Activated naive CD8-positive, alpha-beta T cell treated with anti-CD3 and anti-CD28 coated beads, Interleukin-2, amount 50 U/mL, for 24 hours (primary cell): ENCODE data around the gene TBC1D24.
A peak's percentile ranks its signal among the peaks of the same experiment; 100 is the strongest.

Experiments
- ATAC-seq: fragments of 150-1000 bp; cut with Tn5 transposase; one replicate; pipeline ENCODE4 v1.10.0; 2021
- DNase-seq: peaks from one replicate; pipeline ENCODE4 v3.0.0; 2021
- H3K27ac Mint-ChIP-seq: one replicate; pipeline ENCODE4 v1.8.0; 2021; ENCODE audit warnings: mild to moderate bottlenecking, mixed read lengths
- H3K27me3 Mint-ChIP-seq: one replicate; pipeline ENCODE4 v1.8.0; 2021; ENCODE audit warnings: mixed read lengths
- H3K36me3 Mint-ChIP-seq: one replicate; pipeline ENCODE4 v1.8.0; 2021; ENCODE audit warnings: low read depth, mixed read lengths
- H3K4me1 Mint-ChIP-seq: one replicate; pipeline ENCODE4 v1.8.0; 2021; ENCODE audit warnings: mixed read lengths
- H3K4me3 Mint-ChIP-seq: one replicate; pipeline ENCODE4 v1.8.0; 2021; ENCODE audit warnings: mild to moderate bottlenecking, moderate library complexity, mixed read lengths
- H3K9me3 Mint-ChIP-seq: one replicate; pipeline ENCODE4 v1.8.0; 2021; ENCODE audit warnings: mixed read lengths

TBC1D24 gene

DNA sequence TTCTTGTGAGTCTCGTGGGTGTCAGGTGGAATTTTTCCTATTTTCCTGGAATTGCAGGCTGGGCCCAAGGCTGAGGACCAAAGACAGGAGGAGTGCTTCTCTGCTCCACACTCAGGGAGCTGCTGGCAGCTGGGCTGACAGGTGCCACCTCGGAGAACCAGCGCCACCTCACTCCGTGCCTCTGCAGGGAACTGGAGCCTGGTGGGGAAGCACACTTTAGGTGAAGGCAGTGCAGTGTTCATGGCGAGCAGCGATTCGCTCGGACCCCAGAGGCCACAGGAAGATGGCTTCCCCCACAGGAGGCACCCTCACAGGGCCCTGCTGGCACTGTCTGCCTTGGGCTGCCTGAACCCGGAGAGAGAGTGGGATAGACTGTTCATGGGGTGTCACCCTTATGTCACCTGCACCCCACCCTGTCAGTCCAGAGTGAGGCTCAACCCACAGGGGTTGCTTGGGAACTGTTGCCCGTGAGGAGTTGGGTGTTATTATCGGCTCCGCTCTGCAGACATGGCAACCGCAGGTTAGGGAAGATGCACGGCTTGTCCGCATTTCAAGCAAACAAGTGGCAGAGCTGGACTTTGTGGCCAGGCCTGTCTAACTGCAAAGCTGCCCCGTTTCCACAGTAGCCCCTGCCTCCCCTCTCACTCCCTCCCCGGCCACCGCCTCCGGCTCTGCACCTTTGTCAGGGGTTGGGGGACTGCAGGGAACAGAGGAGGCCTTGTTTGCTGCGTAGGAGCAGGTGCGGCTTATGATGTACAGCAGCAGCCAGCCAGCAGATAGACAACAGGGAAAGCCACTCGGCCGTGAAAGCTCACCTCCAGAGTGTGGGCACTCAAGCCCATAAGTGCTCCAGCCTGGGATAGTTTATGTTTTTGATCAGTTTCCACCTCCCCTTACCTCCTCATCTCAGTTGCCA, 15.5 kb downstream of the TBC1D24 start:
- Mint-ChIP-seq H3K9me3 (no peaks in the 10 kb centered on the region), H3K4me1 (peaks cover 18% of the 10 kb centered on the region), H3K27me3 (no peaks in the 10 kb centered on the region), H3K36me3 (no peaks in the 10 kb centered on the region), H3K27ac (no peak overlapping the region), H3K4me3 (no peak overlapping the region)
- ATAC-seq = no peak
- no peak for DNase-seq

- H3K36me3 Mint-ChIP-seq = no peaks in the 10 kb centered on the region
- H3K4me3 Mint-ChIP-seq = no peak overlapping the region
- no peak for ATAC-seq
- no peaks in the 10 kb centered on the region for H3K27me3 Mint-ChIP-seq
- no peak for DNase-seq
- H3K27ac Mint-ChIP-seq = no peak overlapping the region
- H3K4me1 Mint-ChIP-seq = peaks cover 10% of the 10 kb centered on the region
- H3K9me3 Mint-ChIP-seq = no peaks in the 10 kb centered on the region
These were observed 17.4 kb downstream of the TBC1D24 start for GRCh38 chr16:2492292-2492691.

DNA sequence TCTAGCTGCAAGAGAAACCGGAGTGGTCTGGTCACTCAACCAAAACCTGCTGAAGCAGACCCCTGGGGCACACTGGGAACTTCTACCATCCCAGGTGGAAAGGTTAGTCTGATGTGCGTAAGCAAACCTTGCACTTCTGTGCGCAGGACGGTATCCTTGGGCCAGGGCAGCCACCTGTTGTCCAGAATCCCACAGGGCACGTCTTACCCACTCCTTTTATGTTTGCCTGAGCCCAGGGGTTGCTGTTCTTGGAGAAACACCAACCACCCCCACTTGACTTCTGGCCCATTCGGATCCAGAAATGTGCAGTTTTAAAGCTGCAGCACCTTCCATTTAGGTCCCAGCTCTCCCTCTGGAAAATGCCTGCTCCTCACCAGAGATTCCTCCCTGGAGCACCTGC, 18.7 kb downstream of the TBC1D24 start:
- H3K27me3 Mint-ChIP-seq = no peaks in the 10 kb centered on the region
- H3K27ac Mint-ChIP-seq = no peak overlapping the region

DNA sequence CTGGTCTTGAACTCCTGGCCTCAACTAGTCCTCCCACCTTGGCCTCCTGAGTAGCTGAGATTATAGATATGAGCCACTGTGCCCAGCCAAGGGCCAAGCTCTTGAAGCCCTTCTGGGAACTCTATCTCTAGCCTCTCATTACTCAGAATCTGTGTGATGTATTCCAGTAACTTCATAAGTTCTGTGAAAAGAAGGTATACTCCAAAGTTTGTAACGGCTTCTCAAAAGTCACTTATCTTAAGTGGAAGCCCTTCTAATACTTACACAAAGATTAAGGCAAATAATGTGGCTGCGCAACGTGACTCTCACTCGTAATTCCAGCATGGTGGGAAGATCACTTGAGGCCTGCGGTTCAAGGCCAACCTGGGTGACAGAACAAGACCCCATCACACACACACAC, 19.7 kb downstream of the TBC1D24 start:
- Mint-ChIP-seq H3K27me3 (no peaks in the 10 kb centered on the region), H3K9me3 (no peaks in the 10 kb centered on the region), H3K36me3 (no peaks in the 10 kb centered on the region), H3K4me3 (no peak overlapping the region), H3K27ac (no peak overlapping the region), H3K4me1 (no peaks in the 10 kb centered on the region)
- no peak for DNase-seq
- ATAC-seq = no peak

More for the DNA sequence above, 18.7 kb downstream of the TBC1D24 start:
- Mint-ChIP-seq H3K4me3 (no peak overlapping the region), H3K9me3 (no peaks in the 10 kb centered on the region), H3K36me3 (no peaks in the 10 kb centered on the region), H3K4me1 (no peaks in the 10 kb centered on the region)
- ATAC-seq (no peak), DNase-seq (no peak)

- Mint-ChIP-seq H3K36me3 (no peaks in the 10 kb centered on the region), H3K9me3 (no peaks in the 10 kb centered on the region), H3K4me1 (no peaks in the 10 kb centered on the region), H3K4me3 (no peak overlapping the region), H3K27me3 (no peaks in the 10 kb centered on the region), H3K27ac (no peak overlapping the region)
- DNase-seq (no peak), ATAC-seq (no peak)
These were observed 20.1 kb downstream of the TBC1D24 start for GRCh38 chr16:2495041-2495440.

GRCh38 chr16:2496223-2497115, 21.5 kb downstream of the TBC1D24 start:
- Mint-ChIP-seq H3K36me3 (no peaks in the 10 kb centered on the region), H3K4me1 (no peaks in the 10 kb centered on the region), H3K4me3 (no peak overlapping the region), H3K9me3 (no peaks in the 10 kb centered on the region), H3K27ac (no peak overlapping the region), H3K27me3 (no peaks in the 10 kb centered on the region)
- DNase-seq (no peak), ATAC-seq (no peak)

DNA sequence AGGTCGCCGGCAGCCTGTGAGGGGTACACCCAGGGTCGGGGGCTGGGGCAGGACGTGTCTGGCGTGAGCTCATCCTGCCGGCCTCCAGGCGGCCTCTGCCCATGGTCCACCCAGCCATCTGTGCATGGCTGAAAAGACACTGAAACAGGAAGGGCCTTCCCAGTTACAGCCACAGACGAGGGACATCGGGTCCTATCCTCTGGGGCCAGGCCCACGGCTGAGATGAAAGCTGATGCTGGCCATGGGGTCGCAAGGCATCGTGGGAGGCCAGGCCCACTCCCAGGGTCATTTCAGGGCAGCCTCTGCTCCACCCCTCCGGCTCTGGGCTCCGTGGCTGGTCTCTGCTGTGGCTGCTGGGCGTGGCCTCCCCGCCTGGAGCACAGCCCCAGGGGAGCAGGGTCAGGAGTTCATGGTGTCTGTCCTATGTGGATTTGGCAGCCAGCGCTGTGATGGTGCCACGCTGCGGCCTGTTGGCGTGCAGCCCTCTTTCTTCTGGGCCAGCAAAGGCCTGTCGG, 22.2 kb downstream of the TBC1D24 start:
- ATAC-seq (no peak), DNase-seq (no peak)
- H3K9me3 Mint-ChIP-seq = no peaks in the 10 kb centered on the region
- H3K4me1 Mint-ChIP-seq = no peaks in the 10 kb centered on the region
- no peaks in the 10 kb centered on the region for H3K36me3 Mint-ChIP-seq
- H3K4me3 Mint-ChIP-seq = no peak overlapping the region
- H3K27me3 Mint-ChIP-seq = no peaks in the 10 kb centered on the region
- H3K27ac Mint-ChIP-seq = no peak overlapping the region

DNA sequence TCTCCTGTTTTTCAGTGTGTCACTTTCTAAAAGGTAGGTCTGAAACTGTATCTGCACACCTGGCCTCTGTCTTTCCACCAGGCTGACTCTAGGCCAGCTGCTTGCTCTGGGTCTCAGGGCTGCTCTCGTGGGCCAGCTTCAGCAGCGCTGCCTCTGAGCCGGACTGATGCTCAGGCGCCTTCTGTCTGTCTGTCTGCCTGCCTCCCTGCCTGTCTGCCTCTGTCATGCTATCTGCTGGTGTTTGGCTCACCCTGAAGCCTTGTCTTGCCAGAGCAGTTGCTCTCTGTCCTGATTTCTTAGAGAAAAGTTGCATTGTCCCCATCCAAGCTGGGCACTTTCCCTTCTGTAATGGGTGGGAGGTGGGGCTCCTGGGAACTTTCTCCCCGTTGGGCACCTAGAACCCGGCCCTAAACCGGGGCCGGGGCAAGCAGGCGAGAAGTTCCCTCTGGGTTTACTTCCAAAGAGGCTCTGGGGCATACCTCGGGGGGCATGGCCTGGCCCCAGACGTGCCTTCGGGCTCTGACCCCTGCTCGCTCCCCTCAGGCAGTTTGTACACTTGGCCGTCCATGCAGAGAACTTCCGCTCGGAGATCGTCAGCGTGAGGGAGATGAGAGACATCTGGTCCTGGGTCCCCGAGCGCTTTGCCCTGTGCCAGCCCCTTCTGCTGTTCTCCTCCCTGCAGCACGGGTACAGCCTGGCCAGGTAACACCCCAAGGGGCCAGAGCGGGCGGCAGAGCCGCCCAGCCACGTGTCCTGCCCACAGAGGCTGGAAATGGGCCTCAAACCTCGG, 23.0 kb downstream of the TBC1D24 start:
- no peak for DNase-seq
- Mint-ChIP-seq H3K9me3 (no peaks in the 10 kb centered on the region), H3K27ac (no peak overlapping the region), H3K4me1 (no peaks in the 10 kb centered on the region), H3K27me3 (no peaks in the 10 kb centered on the region), H3K4me3 (no peak overlapping the region), H3K36me3 (no peaks in the 10 kb centered on the region)
- no peak for ATAC-seq

- ATAC-seq = no peak
- Mint-ChIP-seq H3K27ac (no peak overlapping the region), H3K36me3 (no peaks in the 10 kb centered on the region)
These were observed 23.8 kb downstream of the TBC1D24 start for GRCh38 chr16:2498531-2499253.

DNA sequence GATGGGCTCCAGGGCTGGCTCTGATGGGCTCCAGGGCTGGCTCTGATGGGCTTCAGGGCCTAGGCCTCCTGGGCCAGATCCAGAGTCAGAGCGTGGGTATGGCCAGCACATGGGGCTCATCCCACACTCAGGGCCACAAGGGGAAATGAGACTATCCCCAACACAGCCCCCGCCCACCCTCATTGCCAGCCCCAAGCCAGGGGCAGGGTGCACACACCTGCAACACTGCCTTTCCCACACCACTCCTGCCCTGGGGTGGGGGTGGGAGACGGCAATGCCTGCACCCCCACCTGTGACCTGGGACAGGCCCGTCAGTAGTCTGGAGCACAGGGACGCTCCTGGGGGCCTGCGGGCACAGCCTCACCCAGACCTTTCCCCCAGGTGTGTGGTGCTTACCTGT, 24.5 kb downstream of the TBC1D24 start:
- Mint-ChIP-seq H3K27me3 (no peaks in the 10 kb centered on the region), H3K36me3 (no peaks in the 10 kb centered on the region), H3K4me1 (no peaks in the 10 kb centered on the region), H3K9me3 (no peaks in the 10 kb centered on the region), H3K4me3 (no peak overlapping the region), H3K27ac (no peak overlapping the region)
- ATAC-seq (no peak), DNase-seq (no peak)

More at GRCh38 chr16:2498531-2499253, 23.8 kb downstream of the TBC1D24 start:
- Mint-ChIP-seq H3K9me3 (no peaks in the 10 kb centered on the region), H3K27me3 (no peaks in the 10 kb centered on the region), H3K4me3 (no peak overlapping the region), H3K4me1 (no peaks in the 10 kb centered on the region)
- no peak for DNase-seq

DNA sequence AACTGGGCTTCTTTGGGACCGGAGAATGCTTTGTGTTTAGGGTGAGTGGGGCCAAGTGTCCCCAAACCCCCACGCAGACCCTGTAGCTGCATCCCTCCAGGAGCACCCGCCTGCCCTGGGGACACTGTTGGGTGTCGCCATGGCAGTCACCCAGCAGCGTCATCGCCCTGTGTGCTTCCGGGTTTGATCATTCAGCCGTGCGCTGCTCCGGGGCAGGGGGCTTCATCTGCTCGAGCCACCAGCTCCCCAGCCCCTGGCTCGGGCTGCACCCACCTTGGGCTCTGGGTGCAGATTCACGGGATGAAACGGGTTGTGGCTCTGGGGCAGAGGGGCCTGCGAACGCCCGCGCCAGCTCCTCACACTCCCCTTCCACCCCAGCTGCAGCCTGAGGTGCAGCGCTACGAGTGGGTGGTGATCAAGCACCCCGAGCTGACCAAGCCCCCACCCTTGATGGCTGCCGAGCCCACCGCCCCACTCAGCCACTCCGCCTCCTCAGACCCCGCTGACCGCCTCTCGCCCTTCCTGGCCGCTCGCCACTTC, 25.0 kb downstream of the TBC1D24 start:
- DNase-seq = no peak
- Mint-ChIP-seq H3K27me3 (no peaks in the 10 kb centered on the region), H3K4me3 (no peak overlapping the region), H3K9me3 (no peaks in the 10 kb centered on the region), H3K27ac (no peak overlapping the region), H3K4me1 (no peaks in the 10 kb centered on the region), H3K36me3 (no peaks in the 10 kb centered on the region)
- ATAC-seq = no peak

GRCh38 chr16:2500430-2500917, 25.5 kb downstream of the TBC1D24 start:
- H3K4me1 Mint-ChIP-seq = no peaks in the 10 kb centered on the region
- no peak overlapping the region for H3K4me3 Mint-ChIP-seq
- no peak for DNase-seq
- no peaks in the 10 kb centered on the region for H3K36me3 Mint-ChIP-seq
- no peak overlapping the region for H3K27ac Mint-ChIP-seq
- no peaks in the 10 kb centered on the region for H3K9me3 Mint-ChIP-seq
- H3K27me3 Mint-ChIP-seq = no peaks in the 10 kb centered on the region
- no peak for ATAC-seq

- H3K36me3 Mint-ChIP-seq = no peaks in the 10 kb centered on the region
- H3K27me3 Mint-ChIP-seq = no peaks in the 10 kb centered on the region
- H3K27ac Mint-ChIP-seq = no peak overlapping the region
- DNase-seq = peak; percentile 87
- no peaks in the 10 kb centered on the region for H3K9me3 Mint-ChIP-seq
- no peak overlapping the region for H3K4me3 Mint-ChIP-seq
- ATAC-seq = peak; percentile 84
- no peaks in the 10 kb centered on the region for H3K4me1 Mint-ChIP-seq
These were observed 26.2 kb downstream of the TBC1D24 start for GRCh38 chr16:2500918-2501750.
